Liver (tissue), 3 donors: ENCODE results near the gene DLGAP5.

Experiments used
- EGR1 ChIP-seq, 2 donors: IDR thresholded peaks; 2 replicates each; pipeline ENCODE4 v1.6.1; 2016 to 2018; ENCODE audit warnings: antibody characterized with exemption in 2 of 2, low read depth in 2 of 2
- GABPA ChIP-seq, 2 donors: IDR thresholded peaks in 1 of 2; conservative IDR thresholded peaks in 1 of 2; 2 replicates each; pipeline ENCODE4 v1.6.1; 2016; ENCODE audit warnings: antibody characterized with exemption in 2 of 2, mild to moderate bottlenecking in 1 of 2, moderate library complexity in 1 of 2
- JUND ChIP-seq, 2 donors: IDR thresholded peaks; 2 replicates each; pipeline ENCODE4 v1.6.1; 2016; ENCODE audit warnings: antibody characterized with exemption in 2 of 2
- RAD21 ChIP-seq, 2 donors: IDR thresholded peaks; 2 replicates each; pipeline ENCODE4 v1.6.1; 2016; ENCODE audit warnings: antibody characterized with exemption in 2 of 2, mild to moderate bottlenecking in 2 of 2
- RXRA ChIP-seq, 2 donors: IDR thresholded peaks; 2 replicates each; pipeline ENCODE4 v1.6.1; 2017 to 2018; ENCODE audit warnings: antibody characterized with exemption in 2 of 2, mild to moderate bottlenecking in 1 of 2
- SP1 ChIP-seq: IDR thresholded peaks from 2 replicates; pipeline ENCODE4 v1.6.1; 2018; ENCODE audit warnings: antibody characterized with exemption, mild to moderate bottlenecking
- TAF1 ChIP-seq: conservative IDR thresholded peaks from 2 replicates; pipeline ENCODE4 v1.6.1; 2016; ENCODE audit warnings: antibody characterized with exemption, mild to moderate bottlenecking
- YY1 ChIP-seq: IDR thresholded peaks from 2 replicates; pipeline ENCODE4 v1.6.1; 2016; ENCODE audit warnings: antibody characterized with exemption, mild to moderate bottlenecking
- TF ChIP-seq, protein P1 (sequence below): IDR thresholded peaks from 2 replicates; pipeline ENCODE4 v1.6.1; 2016; ENCODE audit warnings: antibody characterized with exemption
- TF ChIP-seq, protein P2 (sequence below): fragments of 150-350 bp; IDR thresholded peaks from 2 replicates; pipeline ENCODE4 v1.5.1; 2017; ENCODE audit warnings: improper control_type of control experiment, low read depth, low read length; ENCODE audit not compliant: missing input control
- TF ChIP-seq, protein P3 (sequence below): IDR thresholded peaks from 2 replicates; pipeline ENCODE4 v1.6.1; 2016; ENCODE audit warnings: antibody characterized with exemption, mild to moderate bottlenecking
- TF ChIP-seq, protein P4 (sequence below): IDR thresholded peaks from 2 replicates; pipeline ENCODE4 v1.6.1; 2016; ENCODE audit warnings: antibody characterized with exemption
- donor health status: healthy.
- donor health status: healthy.

DNA sequence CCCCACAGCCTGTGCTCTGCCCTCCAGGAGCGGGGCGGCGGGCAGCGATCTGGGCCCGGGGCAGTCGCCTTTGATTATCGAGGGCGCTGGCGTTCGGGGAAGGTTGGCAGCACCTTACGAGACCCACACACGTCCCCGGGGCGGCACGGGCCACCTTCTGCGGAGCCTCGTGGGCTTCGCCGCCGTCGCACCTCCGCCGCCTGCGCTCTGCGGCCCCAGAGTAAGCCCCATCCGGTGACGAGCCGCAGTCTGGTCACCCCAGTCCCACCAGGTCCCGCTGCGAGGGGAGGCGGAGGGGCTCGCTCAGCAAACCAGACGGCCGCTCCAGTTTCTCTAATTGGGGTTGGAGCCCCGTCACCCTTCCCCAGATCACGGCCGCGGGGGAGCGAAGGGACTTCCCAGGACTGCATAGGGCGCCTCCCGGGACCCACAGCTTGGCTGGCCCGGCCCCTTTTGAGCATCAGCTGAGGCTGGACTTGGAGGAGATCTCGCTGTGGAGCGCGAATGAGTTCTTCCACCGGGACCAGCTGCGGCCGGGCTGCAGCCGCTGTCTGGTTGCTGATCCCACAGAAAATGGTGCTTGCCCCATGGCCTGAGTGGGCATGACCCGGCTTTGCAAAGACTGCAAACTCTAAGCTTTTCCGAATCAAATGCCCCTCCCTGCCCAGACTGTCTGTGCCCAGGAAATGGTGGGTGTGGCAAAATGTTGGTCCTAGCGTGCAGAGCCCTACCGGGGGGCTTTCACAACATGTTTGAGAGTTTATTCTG is 61.8 kb downstream of the DLGAP5 start:
- TF ChIP-seq TAF1: no peak
- TF ChIP-seq, protein P1, sequence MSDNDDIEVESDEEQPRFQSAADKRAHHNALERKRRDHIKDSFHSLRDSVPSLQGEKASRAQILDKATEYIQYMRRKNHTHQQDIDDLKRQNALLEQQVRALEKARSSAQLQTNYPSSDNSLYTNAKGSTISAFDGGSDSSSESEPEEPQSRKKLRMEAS: no peak
- TF ChIP-seq, protein P2, sequence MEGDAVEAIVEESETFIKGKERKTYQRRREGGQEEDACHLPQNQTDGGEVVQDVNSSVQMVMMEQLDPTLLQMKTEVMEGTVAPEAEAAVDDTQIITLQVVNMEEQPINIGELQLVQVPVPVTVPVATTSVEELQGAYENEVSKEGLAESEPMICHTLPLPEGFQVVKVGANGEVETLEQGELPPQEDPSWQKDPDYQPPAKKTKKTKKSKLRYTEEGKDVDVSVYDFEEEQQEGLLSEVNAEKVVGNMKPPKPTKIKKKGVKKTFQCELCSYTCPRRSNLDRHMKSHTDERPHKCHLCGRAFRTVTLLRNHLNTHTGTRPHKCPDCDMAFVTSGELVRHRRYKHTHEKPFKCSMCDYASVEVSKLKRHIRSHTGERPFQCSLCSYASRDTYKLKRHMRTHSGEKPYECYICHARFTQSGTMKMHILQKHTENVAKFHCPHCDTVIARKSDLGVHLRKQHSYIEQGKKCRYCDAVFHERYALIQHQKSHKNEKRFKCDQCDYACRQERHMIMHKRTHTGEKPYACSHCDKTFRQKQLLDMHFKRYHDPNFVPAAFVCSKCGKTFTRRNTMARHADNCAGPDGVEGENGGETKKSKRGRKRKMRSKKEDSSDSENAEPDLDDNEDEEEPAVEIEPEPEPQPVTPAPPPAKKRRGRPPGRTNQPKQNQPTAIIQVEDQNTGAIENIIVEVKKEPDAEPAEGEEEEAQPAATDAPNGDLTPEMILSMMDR: no peak
- TF ChIP-seq YY1: no peak
- no peak for TF ChIP-seq EGR1 (IDR thresholded peaks at IDR 0.05; ENCODE audit: low read depth in 2 of 2)
- TF ChIP-seq RXRA (IDR thresholded peaks at IDR 0.05): no peak
- TF ChIP-seq, protein P3, sequence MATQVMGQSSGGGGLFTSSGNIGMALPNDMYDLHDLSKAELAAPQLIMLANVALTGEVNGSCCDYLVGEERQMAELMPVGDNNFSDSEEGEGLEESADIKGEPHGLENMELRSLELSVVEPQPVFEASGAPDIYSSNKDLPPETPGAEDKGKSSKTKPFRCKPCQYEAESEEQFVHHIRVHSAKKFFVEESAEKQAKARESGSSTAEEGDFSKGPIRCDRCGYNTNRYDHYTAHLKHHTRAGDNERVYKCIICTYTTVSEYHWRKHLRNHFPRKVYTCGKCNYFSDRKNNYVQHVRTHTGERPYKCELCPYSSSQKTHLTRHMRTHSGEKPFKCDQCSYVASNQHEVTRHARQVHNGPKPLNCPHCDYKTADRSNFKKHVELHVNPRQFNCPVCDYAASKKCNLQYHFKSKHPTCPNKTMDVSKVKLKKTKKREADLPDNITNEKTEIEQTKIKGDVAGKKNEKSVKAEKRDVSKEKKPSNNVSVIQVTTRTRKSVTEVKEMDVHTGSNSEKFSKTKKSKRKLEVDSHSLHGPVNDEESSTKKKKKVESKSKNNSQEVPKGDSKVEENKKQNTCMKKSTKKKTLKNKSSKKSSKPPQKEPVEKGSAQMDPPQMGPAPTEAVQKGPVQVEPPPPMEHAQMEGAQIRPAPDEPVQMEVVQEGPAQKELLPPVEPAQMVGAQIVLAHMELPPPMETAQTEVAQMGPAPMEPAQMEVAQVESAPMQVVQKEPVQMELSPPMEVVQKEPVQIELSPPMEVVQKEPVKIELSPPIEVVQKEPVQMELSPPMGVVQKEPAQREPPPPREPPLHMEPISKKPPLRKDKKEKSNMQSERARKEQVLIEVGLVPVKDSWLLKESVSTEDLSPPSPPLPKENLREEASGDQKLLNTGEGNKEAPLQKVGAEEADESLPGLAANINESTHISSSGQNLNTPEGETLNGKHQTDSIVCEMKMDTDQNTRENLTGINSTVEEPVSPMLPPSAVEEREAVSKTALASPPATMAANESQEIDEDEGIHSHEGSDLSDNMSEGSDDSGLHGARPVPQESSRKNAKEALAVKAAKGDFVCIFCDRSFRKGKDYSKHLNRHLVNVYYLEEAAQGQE: no peak
- TF ChIP-seq RAD21 (IDR thresholded peaks at IDR 0.05): no peak
- TF ChIP-seq GABPA (IDR thresholded peaks at IDR 0.05 in 1 of 2, conservative IDR thresholded peaks at IDR 0.05 in 1 of 2): no peak
- TF ChIP-seq SP1: no peak
- TF ChIP-seq, protein P4, sequence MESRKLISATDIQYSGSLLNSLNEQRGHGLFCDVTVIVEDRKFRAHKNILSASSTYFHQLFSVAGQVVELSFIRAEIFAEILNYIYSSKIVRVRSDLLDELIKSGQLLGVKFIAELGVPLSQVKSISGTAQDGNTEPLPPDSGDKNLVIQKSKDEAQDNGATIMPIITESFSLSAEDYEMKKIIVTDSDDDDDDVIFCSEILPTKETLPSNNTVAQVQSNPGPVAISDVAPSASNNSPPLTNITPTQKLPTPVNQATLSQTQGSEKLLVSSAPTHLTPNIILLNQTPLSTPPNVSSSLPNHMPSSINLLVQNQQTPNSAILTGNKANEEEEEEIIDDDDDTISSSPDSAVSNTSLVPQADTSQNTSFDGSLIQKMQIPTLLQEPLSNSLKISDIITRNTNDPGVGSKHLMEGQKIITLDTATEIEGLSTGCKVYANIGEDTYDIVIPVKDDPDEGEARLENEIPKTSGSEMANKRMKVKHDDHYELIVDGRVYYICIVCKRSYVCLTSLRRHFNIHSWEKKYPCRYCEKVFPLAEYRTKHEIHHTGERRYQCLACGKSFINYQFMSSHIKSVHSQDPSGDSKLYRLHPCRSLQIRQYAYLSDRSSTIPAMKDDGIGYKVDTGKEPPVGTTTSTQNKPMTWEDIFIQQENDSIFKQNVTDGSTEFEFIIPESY: no peak
- no peak for TF ChIP-seq JUND (IDR thresholded peaks at IDR 0.05)
